Panc1 (cell line): ENCODE results near the gene GDF7.

Experiments
- SIN3A ChIP-seq: IDR thresholded peaks from 2 replicates; pipeline ENCODE4 v1.6.1; 2012; ENCODE audit warnings: low read depth, mild to moderate bottlenecking, low read length, moderate library complexity, borderline replicate concordance; ENCODE audit not compliant: insufficient read depth
- TF ChIP-seq, protein P1 (sequence below): fragments of 450-650 bp; IDR thresholded peaks from 2 replicates; pipeline ENCODE4 v1.5.1; 2017; ENCODE audit warnings: mild to moderate bottlenecking

DNA sequence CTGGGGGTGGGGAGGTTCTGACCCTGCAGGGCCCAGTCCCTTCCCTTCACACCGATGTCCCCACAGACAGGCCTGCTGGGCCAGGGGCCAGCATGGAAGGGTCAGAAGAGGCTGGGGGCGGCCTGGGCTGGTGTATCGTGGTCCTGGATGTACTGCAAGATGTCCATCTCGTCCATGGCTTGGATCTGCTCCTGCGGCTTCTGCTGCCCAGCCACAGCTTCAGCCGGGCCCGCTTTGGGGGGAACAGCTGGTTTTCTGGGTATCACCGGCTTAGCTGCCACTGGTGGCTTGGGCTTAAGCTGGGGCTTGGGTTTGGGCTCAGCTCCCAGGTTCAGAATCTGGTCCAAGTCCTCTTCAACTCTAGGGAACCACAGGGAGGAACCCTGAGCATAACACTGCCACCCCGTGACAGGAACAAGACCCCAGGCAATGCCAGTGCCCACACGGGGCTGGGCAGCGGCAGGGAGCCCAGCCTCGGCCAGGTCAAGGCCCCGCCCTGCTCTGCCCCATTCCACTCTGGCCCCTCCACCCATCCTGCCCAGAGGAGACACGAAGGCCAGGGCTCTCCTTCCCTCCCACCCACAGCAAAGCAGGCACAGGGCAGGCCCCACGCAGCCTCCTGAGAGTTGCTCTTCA is 47.9 kb upstream of the GDF7 start:
- TF ChIP-seq, protein P1, sequence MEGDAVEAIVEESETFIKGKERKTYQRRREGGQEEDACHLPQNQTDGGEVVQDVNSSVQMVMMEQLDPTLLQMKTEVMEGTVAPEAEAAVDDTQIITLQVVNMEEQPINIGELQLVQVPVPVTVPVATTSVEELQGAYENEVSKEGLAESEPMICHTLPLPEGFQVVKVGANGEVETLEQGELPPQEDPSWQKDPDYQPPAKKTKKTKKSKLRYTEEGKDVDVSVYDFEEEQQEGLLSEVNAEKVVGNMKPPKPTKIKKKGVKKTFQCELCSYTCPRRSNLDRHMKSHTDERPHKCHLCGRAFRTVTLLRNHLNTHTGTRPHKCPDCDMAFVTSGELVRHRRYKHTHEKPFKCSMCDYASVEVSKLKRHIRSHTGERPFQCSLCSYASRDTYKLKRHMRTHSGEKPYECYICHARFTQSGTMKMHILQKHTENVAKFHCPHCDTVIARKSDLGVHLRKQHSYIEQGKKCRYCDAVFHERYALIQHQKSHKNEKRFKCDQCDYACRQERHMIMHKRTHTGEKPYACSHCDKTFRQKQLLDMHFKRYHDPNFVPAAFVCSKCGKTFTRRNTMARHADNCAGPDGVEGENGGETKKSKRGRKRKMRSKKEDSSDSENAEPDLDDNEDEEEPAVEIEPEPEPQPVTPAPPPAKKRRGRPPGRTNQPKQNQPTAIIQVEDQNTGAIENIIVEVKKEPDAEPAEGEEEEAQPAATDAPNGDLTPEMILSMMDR, result no peak
- TF ChIP-seq SIN3A, result no peak
